GM19395 (cell line): Measurements from ENCODE around the gene PDZD2.
A peak's percentile ranks its signal among the peaks of the same experiment; 100 is the strongest.

Experiments
- ATAC-seq: cut with Tn5 transposase; IDR thresholded peaks from one replicate; pipeline ENCODE4 v1.9.1; 2021; ENCODE audit warnings: mild to moderate bottlenecking, moderate library complexity; ENCODE audit not compliant: unreplicated experiment

The PDZD2 gene

GRCh38 chr5:31637851-31638250 lies 1.1 kb upstream of the PDZD2 start:
- ATAC-seq, result no peak

- ATAC-seq, result peak; percentile 11
Measured at GRCh38 chr5:31638345-31638744, 586 bp upstream of the PDZD2 start.

- no peak for ATAC-seq
Measured at GRCh38 chr5:31639481-31640411, 815 bp downstream of the PDZD2 start.

GRCh38 chr5:31640573-31640972 lies 1.6 kb downstream of the PDZD2 start:
- ATAC-seq, result no peak

GRCh38 chr5:31641059-31641458 lies 2.1 kb downstream of the PDZD2 start:
- no peak for ATAC-seq

GRCh38 chr5:31641575-31641974 lies 2.6 kb downstream of the PDZD2 start:
- no peak for ATAC-seq

- ATAC-seq, result no peak
Measured at GRCh38 chr5:31645420-31646081, 6.6 kb downstream of the PDZD2 start.

- no peak for ATAC-seq
Measured at GRCh38 chr5:31648326-31648725, 9.4 kb downstream of the PDZD2 start.

GRCh38 chr5:31651241-31651640 lies 12.3 kb downstream of the PDZD2 start:
- no peak for ATAC-seq

GRCh38 chr5:31655491-31655890 lies 16.6 kb downstream of the PDZD2 start:
- no peak for ATAC-seq

GRCh38 chr5:31656806-31657205 lies 17.9 kb downstream of the PDZD2 start:
- no peak for ATAC-seq

GRCh38 chr5:31657315-31657979 lies 18.5 kb downstream of the PDZD2 start:
- no peak for ATAC-seq

GRCh38 chr5:31661257-31661656 lies 22.3 kb downstream of the PDZD2 start:
- ATAC-seq, result no peak

- no peak for ATAC-seq
Measured at GRCh38 chr5:31663519-31663918, 24.6 kb downstream of the PDZD2 start.

GRCh38 chr5:31664566-31664965 lies 25.6 kb downstream of the PDZD2 start:
- ATAC-seq, result no peak

GRCh38 chr5:31671339-31671741 lies 32.4 kb downstream of the PDZD2 start:
- no peak for ATAC-seq

GRCh38 chr5:31674371-31674951 lies 35.5 kb downstream of the PDZD2 start:
- no peak for ATAC-seq

GRCh38 chr5:31675472-31675871 lies 36.5 kb downstream of the PDZD2 start:
- no peak for ATAC-seq

- no peak for ATAC-seq
Measured at GRCh38 chr5:31678180-31678579, 39.2 kb downstream of the PDZD2 start.

- ATAC-seq, result no peak
Measured at GRCh38 chr5:31680528-31680927, 41.6 kb downstream of the PDZD2 start.

GRCh38 chr5:31682025-31682424 lies 43.1 kb downstream of the PDZD2 start:
- no peak for ATAC-seq
